Lung (tissue), 12 donors: Measurements from ENCODE around the gene MCFD2. TPM values are rescaled to one million over a fixed set of nuclear protein-coding genes. Genes with fewer than 3 reads are reported as not detected.

Experiments
- ATAC-seq: fragments of 200-7000 bp; cut with Tn5 transposase; one replicate; pipeline ENCODE4 v1.9.1; 2020; ENCODE audit warnings: moderate number of reproducible peaks; ENCODE audit not compliant: insufficient read depth, low FRiP score
- DNase-seq, 3 donors: peaks; one replicate each; pipeline ENCODE4 v3.0.0-alpha.2; 2013 to 2017
- H3K27ac ChIP-seq, 2 donors: one replicate each; pipeline ENCODE4 v1.5.1; 2013; ENCODE audit warnings: mild to moderate bottlenecking in 2 of 2, moderate library complexity in 2 of 2, control low read depth in 1 of 2, inconsistent platforms in 1 of 2, low read depth in 1 of 2, low read length in 1 of 2
- H3K27me3 ChIP-seq, 3 donors: one replicate each; pipeline ENCODE4 v1.5.1; 2013; ENCODE audit warnings: low read length in 2 of 3; ENCODE audit not compliant: control insufficient read depth in 3 of 3, insufficient read depth in 3 of 3
- H3K36me3 ChIP-seq, 4 donors: one replicate each; pipeline ENCODE4 v1.5.1; 2013; ENCODE audit warnings: low read length in 4 of 4, mild to moderate bottlenecking in 1 of 4, moderate library complexity in 1 of 4; ENCODE audit not compliant: control insufficient read depth in 4 of 4, insufficient read depth in 4 of 4
- H3K4me1 ChIP-seq, 5 donors: one replicate each; pipeline ENCODE4 v1.5.1; 2013; ENCODE audit warnings: low read length in 5 of 5, mild to moderate bottlenecking in 2 of 5, moderate library complexity in 1 of 5; ENCODE audit not compliant: control insufficient read depth in 5 of 5, insufficient read depth in 5 of 5
- H3K4me3 ChIP-seq: one replicate; pipeline ENCODE4 v1.5.1; 2013; ENCODE audit warnings: mild to moderate bottlenecking, control low read depth, moderate library complexity
- H3K9ac ChIP-seq, 2 donors: one replicate each; pipeline ENCODE4 v1.5.1; 2013; ENCODE audit warnings: low read length in 2 of 2, control low read depth in 1 of 2; ENCODE audit not compliant: insufficient read depth in 1 of 2
- H3K9me3 ChIP-seq, 4 donors: one replicate each; pipeline ENCODE4 v1.5.1; 2013; ENCODE audit warnings: low read length in 3 of 4, mild to moderate bottlenecking in 1 of 4, moderate library complexity in 1 of 4; ENCODE audit not compliant: control insufficient read depth in 4 of 4, insufficient read depth in 3 of 4
- WGBS, 2 donors: extraction: QIAGEN DNeasy Blood & Tissue Kit; methylation state at CpG; one replicate each; pipeline ENCODE4 v1.1.7; 2013; 5-methylcytosine and 5-hydroxymethylcytosine counted together
- polyA plus RNA-seq, 2 donors: library from polyadenylated mRNA; stranded (reverse); fragments of 200-250 nt; gene quantifications; one replicate each; pipeline ENCODE4 v1.2.1, GENCODE V29; 2013
- total RNA-seq, 2 donors: library from RNA; depleted of rRNA in 1 of 2; stranded (reverse); fragments of >200 nt in 1 of 2; gene quantifications; one replicate each; pipeline ENCODE4 v1.2.1, GENCODE V29; 2014 to 2021
- TF ChIP-seq, protein P1 (sequence below): IDR thresholded peaks from 2 replicates; pipeline ENCODE4 v1.5.1; 2012; ENCODE audit warnings: mild to moderate bottlenecking; ENCODE audit errors: control extremely low read depth, extremely low read depth
- donor health status: control.
- donor health status: control.
- donor health status: Bipolar disorder and iron deficiency.
- donor health status: healthy.
- donor health status: DM: yes; HTN: yes; CAD: no.

MCFD2 gene
- total and polyA plus RNA-seq, 4 donors: 22.0 to 101 (median 68.6) TPM

GRCh38 chr2:46947841-46948240 lies 32.2 kb upstream of the MCFD2 start:
- DNase-seq (no peak), ATAC-seq (no peak)
- Histone ChIP-seq H3K4me1 (peaks cover 0 to 8% (median 0%) of the 10 kb centered on the region in 5 donors), H3K9me3 (no peaks in the 10 kb centered on the region), H3K9ac (no peak overlapping the region), H3K27ac (no peak overlapping the region), H3K4me3 (no peak overlapping the region), H3K27me3 (no peaks in the 10 kb centered on the region), H3K36me3 (peaks cover 0 to 13% (median 4%) of the 10 kb centered on the region in 4 donors)
- 89 to 91% methylated on average over 11 of the region's 11 CpGs for WGBS, 2 donors
- TF ChIP-seq, protein P1, sequence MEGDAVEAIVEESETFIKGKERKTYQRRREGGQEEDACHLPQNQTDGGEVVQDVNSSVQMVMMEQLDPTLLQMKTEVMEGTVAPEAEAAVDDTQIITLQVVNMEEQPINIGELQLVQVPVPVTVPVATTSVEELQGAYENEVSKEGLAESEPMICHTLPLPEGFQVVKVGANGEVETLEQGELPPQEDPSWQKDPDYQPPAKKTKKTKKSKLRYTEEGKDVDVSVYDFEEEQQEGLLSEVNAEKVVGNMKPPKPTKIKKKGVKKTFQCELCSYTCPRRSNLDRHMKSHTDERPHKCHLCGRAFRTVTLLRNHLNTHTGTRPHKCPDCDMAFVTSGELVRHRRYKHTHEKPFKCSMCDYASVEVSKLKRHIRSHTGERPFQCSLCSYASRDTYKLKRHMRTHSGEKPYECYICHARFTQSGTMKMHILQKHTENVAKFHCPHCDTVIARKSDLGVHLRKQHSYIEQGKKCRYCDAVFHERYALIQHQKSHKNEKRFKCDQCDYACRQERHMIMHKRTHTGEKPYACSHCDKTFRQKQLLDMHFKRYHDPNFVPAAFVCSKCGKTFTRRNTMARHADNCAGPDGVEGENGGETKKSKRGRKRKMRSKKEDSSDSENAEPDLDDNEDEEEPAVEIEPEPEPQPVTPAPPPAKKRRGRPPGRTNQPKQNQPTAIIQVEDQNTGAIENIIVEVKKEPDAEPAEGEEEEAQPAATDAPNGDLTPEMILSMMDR: no peak

DNA sequence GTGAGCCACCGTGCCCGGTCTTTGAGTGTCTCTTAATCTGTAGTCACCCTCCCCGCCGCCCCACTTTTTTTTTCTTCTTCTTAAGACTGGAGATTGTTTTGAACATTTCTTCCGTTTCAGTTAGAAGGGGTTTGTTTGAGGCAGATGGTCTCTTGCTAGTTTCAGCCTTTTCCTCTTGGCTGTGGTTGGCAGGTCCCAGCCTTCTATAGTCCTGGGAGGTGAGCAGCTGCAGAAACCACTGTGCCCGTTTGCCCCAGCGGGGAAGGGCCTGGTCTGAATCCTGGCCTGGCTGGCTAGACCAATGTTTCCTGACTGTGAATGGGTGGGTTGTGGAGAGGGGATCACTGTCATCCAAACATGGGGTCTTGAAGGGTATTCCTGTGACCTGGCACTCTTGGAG lies 30.1 kb upstream of the MCFD2 start:
- ATAC-seq (no peak), DNase-seq (no peak)
- TF ChIP-seq, protein P1: no peak
- H3K4me3 ChIP-seq: no peak overlapping the region
- H3K4me1 ChIP-seq: peaks cover 0 to 12% (median 4%) of the 10 kb centered on the region in 5 donors
- no peaks in the 10 kb centered on the region for H3K9me3 ChIP-seq
- H3K27me3 ChIP-seq: no peaks in the 10 kb centered on the region
- 43 to 79% methylated on average over 7 of the region's 7 CpGs for whole genome bisulfite sequencing, 2 donors
- H3K27ac ChIP-seq: no peak overlapping the region
- peaks cover 0 to 9% (median 0%) of the 10 kb centered on the region in 4 donors for H3K36me3 ChIP-seq
- no peak overlapping the region for H3K9ac ChIP-seq

GRCh38 chr2:46943881-46944798 lies 28.5 kb upstream of the MCFD2 start:
- Histone ChIP-seq H3K9ac (no peak overlapping the region), H3K4me3 (no peak overlapping the region), H3K27me3 (no peaks in the 10 kb centered on the region), H3K27ac (no peak overlapping the region), H3K9me3 (no peaks in the 10 kb centered on the region), H3K4me1 (peaks cover 0 to 21% (median 5%) of the 10 kb centered on the region in 5 donors), H3K36me3 (peaks cover 0 to 5% (median 0%) of the 10 kb centered on the region in 4 donors)
- DNase-seq (no peak), ATAC-seq (no peak)
- TF ChIP-seq, protein P1: no peak
- 71 to 82% methylated on average over 9 of the region's 9 CpGs for WGBS, 2 donors
